Inferior parietal cortex (tissue), 1 donor: Measurements from ENCODE around the gene GLIS1.

ENCODE experiments used
- DNase-seq: peaks from one replicate; pipeline ENCODE4 v3.0.0-alpha.2; 2016; ENCODE audit errors: extremely low spot score

The GLIS1 gene

DNA sequence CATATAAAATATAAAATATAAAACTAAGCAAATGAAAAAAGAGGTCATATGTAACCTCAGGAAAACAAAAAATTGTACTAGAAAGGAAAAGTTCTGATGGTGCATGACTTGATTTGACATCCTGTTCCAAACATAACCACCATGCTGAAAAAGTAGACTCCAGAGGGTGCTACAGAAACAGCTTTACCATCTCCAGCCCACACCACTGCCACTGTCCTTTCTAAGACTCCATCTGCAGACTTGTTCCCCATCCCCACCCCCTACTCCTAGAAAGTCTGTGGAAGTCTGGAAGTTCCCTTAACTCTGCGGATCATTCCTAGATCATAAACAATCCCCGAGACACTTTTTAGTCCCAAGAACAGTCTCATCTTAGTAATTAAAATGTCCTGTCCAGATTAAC, 20.5 kb downstream of the GLIS1 start:
- no peak for DNase-seq

GRCh38 chr1:53717025-53717804, 21.7 kb downstream of the GLIS1 start:
- DNase-seq, result no peak

DNA sequence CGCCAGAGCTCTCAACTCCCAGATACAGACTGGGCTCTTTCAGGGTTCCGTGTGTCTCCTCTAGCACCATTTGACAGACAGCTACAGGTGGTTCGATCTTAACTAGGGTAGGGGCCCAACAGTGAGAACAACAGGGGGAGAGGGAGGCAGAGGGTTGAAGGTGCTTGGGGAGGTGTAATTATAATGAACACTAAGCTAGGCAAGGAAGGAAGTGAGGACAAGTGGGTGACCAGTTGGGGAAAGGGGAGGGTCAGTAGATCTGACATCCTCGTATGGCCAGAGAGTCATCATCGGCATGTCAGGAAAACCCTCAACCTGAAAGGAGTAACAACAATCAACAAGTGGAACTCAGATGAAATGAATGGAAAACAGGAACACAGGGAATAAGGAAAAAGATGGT, 22.8 kb downstream of the GLIS1 start:
- DNase-seq, result no peak

DNA sequence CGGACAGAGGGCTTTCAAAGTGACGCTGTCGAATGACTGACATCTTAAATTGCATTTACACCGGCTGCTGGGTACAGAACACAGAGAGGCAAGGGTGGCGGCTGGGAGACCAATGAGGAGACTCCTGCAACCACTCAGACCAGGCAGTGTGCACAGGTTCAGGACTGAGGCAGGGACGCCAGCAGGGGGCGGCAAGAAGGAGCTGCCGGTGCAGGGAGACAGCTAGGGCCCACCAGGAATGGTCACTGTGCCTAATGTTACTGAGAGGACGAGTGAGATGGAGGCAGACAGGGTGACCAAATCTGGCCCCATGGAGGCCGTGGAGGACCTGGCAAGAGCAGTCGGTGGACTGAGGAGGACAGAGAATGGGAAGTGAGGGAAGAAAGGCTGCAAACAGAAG, 23.5 kb downstream of the GLIS1 start:
- DNase-seq, result no peak

- DNase-seq, result no peak
These were observed 26.7 kb downstream of the GLIS1 start for GRCh38 chr1:53712276-53712675.

DNA sequence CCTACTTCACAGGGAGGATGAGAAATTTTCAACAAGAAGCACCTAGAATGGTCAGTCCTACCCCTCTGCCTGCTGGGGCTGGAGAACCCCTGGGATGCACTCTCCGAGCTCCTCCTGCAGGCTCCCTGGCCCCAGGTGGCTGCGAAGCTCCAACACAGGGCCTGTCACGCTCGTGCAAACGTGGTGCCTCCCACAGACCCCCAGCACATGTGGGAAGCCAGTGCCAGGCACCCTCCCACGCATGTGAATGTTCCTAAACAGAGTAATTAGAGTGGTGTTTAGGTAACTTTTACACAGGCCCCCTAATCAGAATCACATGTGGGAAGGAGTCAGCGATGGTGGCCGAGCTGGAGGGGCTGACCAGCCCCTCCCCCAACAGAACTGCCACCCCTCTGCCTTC, 28.4 kb downstream of the GLIS1 start:
- DNase-seq, result no peak

DNA sequence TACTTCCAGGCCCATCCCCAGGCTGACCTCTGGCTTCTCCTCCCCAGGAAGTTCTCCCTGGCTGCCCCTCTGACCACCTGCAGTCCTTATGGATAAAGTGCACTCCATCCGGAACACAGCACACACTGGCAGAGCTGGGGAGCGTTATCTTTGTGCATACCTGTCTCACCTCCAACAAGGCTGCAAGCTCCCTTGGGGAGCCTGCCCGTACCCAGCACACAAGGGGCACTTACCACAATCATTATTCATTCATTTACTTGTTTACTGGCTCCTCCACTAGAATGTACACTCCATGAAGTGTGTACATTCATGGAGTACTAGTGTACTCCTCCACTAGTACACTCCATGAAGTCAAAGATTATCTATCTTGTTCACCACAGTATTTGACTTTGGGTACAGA, 30.3 kb downstream of the GLIS1 start:
- DNase-seq, result no peak

DNA sequence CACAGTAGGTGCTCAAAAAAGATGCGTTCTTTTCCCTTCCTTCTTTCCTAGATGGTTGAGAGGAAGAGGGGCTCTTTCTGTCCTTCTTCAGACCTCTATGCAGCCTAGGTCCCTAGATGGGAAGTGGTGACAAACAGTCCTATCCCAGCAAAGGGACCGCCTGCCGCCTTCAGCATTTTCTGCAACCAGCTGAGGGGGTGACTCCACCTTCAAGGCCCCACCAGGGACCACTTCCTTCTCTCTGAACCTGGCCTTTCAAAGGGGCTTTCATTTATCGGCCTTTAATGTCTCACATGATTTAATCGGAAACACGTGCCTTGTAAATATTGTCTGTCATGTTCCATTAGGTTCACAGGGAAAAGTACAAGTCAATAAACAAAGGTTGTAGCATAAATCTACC, 32.6 kb downstream of the GLIS1 start:
- DNase-seq, result no peak

DNA sequence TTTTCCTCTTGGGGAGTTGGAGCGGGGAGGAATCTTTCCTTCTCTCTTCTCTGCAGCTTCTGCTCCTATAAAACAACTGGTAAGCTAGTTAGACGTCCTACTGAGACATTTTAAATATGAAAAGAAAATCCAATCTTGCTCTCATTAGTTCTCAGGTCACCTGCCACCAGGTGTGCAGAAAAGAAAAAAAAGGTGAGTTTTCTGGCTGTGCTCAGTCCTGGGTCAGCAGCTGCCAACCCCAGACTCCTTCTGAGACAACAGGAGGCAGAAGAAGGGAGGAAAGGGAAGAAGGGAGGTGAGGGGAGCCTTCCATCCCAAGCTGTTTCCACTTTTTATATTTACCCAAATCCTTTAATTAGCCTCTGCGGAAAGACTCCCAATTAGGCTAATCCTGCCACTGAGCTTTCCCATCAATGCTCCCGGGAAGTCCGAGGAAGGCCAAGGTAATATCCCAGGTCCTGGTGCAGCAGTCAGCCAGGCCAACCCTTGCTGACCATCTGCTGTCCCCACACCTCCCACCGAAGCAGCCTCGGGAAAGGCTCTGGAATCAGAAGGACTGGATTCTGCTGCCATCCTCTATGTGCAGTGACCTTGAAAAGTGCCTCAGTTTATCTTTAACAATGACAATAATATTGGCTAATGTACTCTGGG, 33.4 kb downstream of the GLIS1 start:
- DNase-seq, result no peak

DNA sequence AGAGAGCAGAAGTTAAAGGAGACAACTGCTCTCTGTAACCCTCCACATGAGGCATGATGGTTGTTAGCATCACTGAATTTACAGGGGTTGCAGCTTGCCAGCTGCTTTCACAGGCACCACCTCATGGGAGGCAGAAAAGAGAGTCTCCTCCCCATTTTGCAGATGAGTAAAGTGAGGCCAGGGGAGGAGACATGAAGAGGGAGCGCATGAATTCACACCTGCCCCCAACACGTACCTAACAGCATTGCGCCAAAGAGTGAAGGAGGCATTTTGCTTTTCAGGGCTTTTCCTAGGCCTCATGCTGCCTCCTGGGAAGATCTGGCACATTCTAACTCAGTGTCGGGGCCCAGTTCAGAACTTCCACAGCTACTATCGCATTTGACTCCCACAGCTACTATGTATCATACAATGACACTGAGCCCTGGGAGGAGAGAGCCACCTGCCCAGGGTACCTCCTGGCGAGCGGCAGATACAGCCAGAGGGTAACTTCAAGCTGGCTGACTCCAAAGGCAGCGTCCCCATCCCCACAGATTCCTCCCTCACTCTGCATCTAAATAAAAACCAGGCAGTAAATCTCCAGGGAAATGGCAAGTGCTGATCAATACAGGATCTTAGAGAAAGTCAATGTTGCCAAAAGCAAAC, 34.0 kb downstream of the GLIS1 start:
- DNase-seq, result no peak

GRCh38 chr1:53704304-53704703, 34.7 kb downstream of the GLIS1 start:
- DNase-seq, result no peak

- no peak for DNase-seq
These were observed 35.8 kb downstream of the GLIS1 start for GRCh38 chr1:53703174-53703573.

DNA sequence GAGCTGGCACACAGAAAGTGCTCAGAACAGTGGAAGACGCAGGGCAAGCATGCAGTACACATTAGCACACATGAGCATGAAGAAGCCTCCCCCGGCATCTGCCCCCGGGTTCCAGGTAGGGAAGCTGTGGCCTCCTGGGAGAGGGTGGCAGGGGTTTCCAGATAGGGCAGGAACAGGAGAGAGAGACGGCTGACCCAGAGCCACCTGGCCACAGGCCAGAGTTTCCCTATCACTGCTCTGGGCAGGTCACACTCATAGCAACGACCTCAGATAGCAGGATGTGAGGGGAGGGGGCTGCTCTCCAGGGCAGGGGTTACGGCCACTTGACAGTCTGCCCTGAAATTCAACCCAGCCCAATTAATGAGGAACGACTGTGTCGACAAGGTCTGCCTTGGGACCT, 36.6 kb downstream of the GLIS1 start:
- DNase-seq, result no peak

- DNase-seq, result no peak
These were observed 38.2 kb downstream of the GLIS1 start for GRCh38 chr1:53700776-53701175.

GRCh38 chr1:53699981-53700380, 39.0 kb downstream of the GLIS1 start:
- DNase-seq, result no peak

GRCh38 chr1:53698384-53698980, 40.5 kb downstream of the GLIS1 start:
- DNase-seq, result no peak

GRCh38 chr1:53697721-53698383, 41.1 kb downstream of the GLIS1 start:
- DNase-seq, result no peak

DNA sequence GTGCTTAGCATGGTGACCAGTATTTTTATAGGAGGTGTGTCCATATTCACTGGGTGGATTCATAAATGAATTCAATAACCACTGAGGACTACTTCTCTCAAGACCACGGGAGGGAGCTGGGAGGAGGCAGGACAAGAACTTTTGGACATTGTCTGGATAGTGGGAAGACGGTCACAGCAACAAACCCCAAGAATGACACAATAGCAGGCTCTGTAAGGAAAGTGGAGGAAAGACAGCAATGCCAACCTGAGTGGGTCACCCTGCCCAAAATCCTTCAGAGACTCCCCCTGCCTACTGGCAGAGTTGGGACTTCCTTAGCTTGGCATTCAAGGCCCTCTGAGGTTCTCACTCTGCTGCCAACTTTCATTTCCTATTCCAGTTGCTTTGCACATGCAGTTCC, 42.0 kb downstream of the GLIS1 start:
- no peak for DNase-seq

- DNase-seq, result no peak
These were observed 42.4 kb downstream of the GLIS1 start for GRCh38 chr1:53696571-53696970.

- DNase-seq, result no peak
These were observed 42.9 kb downstream of the GLIS1 start for GRCh38 chr1:53696051-53696450.

- DNase-seq, result no peak
These were observed 43.8 kb downstream of the GLIS1 start for GRCh38 chr1:53695116-53695515.

- DNase-seq, result no peak
These were observed 44.3 kb downstream of the GLIS1 start for GRCh38 chr1:53694718-53695091.
